ENCODE results near the gene MTARC2.
"Not testable (repeated sequence)": the region's sequence is repeated elsewhere in the genome, so short reads cannot be mapped to it uniquely, and the experiment has no call there.

Gene MTARC2

GRCh38 chr1:220748089-220748934, at the start of gene MTARC2:
MTARC2 (plus strand) TSS chr1:220748322; CDS start chr1:220748532, 210 bp downstream.
- no peak for DNase-seq

GRCh38 chr1:220698607-220699016, 49.5 kb upstream of the MTARC2 start:
- no peak for DNase-seq

GRCh38 chr1:220699044-220699443, 49.1 kb upstream of the MTARC2 start:
- DNase-seq: no peak

GRCh38 chr1:220700556-220701179, 47.5 kb upstream of the MTARC2 start:
- DNase-seq: peak; percentile 44

- DNase-seq: no peak
Measured at GRCh38 chr1:220701974-220702373, 46.1 kb upstream of the MTARC2 start.

GRCh38 chr1:220702733-220703270, 45.3 kb upstream of the MTARC2 start:
- DNase-seq: no peak

- DNase-seq: no peak
Measured at GRCh38 chr1:220703305-220703704, 44.8 kb upstream of the MTARC2 start.

GRCh38 chr1:220705782-220706181, 42.3 kb upstream of the MTARC2 start:
- DNase-seq: no peak

GRCh38 chr1:220706480-220706879, 41.6 kb upstream of the MTARC2 start:
- DNase-seq: no peak

GRCh38 chr1:220707160-220707559, 41.0 kb upstream of the MTARC2 start:
- DNase-seq: no peak

GRCh38 chr1:220708244-220708643, 39.9 kb upstream of the MTARC2 start:
- no peak for DNase-seq

- DNase-seq: no peak
Measured at GRCh38 chr1:220708936-220709801, 39.0 kb upstream of the MTARC2 start.

GRCh38 chr1:220710333-220710732, 37.8 kb upstream of the MTARC2 start:
- no peak for DNase-seq

GRCh38 chr1:220711056-220711809, 36.9 kb upstream of the MTARC2 start:
- no peak for DNase-seq

- not testable (repeated sequence) for DNase-seq
Measured at GRCh38 chr1:220715986-220716385, 32.1 kb upstream of the MTARC2 start.

GRCh38 chr1:220717800-220718640, 30.1 kb upstream of the MTARC2 start:
- no peak for DNase-seq

GRCh38 chr1:220721266-220721665, 26.9 kb upstream of the MTARC2 start:
- not testable (repeated sequence) for DNase-seq

- DNase-seq: no peak
Measured at GRCh38 chr1:220726634-220727033, 21.5 kb upstream of the MTARC2 start.

GRCh38 chr1:220727519-220727918, 20.6 kb upstream of the MTARC2 start:
- no peak for DNase-seq

- DNase-seq: no peak
Measured at GRCh38 chr1:220730486-220730885, 17.6 kb upstream of the MTARC2 start.

- DNase-seq: no peak
Measured at GRCh38 chr1:220732137-220732536, 16.0 kb upstream of the MTARC2 start.
